Peyer's patch (tissue), 4 donors: ENCODE data around the gene FAM117B. TPM values are rescaled to one million over a fixed set of nuclear protein-coding genes. Genes with fewer than 3 reads are reported as not detected.

Experiments used
- DNase-seq, 3 donors: peaks; one replicate each; pipeline ENCODE4 v3.0.0-alpha.2; 2017 to 2019
- H3K27ac ChIP-seq, 4 donors: fragments of 200-600 bp; sonication (generic); one replicate each; pipeline ENCODE4 v1.5.1; 2016 to 2019
- H3K27me3 ChIP-seq, 2 donors: fragments of 200-600 bp; sonication (generic); one replicate each; pipeline ENCODE4 v1.5.1; 2019
- H3K36me3 ChIP-seq, 3 donors: fragments of 200-600 bp; sonication (generic); one replicate each; pipeline ENCODE4 v1.5.1; 2016 to 2019
- H3K4me1 ChIP-seq, 4 donors: fragments of 200-600 bp; sonication (generic); one replicate each; pipeline ENCODE4 v1.5.1; 2016 to 2019
- H3K4me3 ChIP-seq, 4 donors: fragments of 200-600 bp; sonication (generic); 1 replicate in 3 of 4; 2 replicates in 1 of 4; pipeline ENCODE4 v1.5.1; 2016 to 2019; ENCODE audit warnings: mild to moderate bottlenecking in 1 of 4
- H3K9me3 ChIP-seq, 4 donors: fragments of 200-600 bp; sonication (generic); one replicate each; pipeline ENCODE4 v1.5.1; 2016 to 2019; ENCODE audit warnings: mild to moderate bottlenecking in 1 of 4
- CTCF ChIP-seq, 6 experiments: fragments of 450-650 bp in 4 of 6; fragments of 200-600 bp in 2 of 6; sonication (generic) in 1 of 6; IDR thresholded peaks; one replicate each; pipeline ENCODE4 v1.5.1; 2017 to 2019; ENCODE audit warnings: antibody characterized with exemption in 6 of 6, mild to moderate bottlenecking in 3 of 6, moderate library complexity in 1 of 6
- POLR2A ChIP-seq, 2 donors: fragments of 450-650 bp; IDR thresholded peaks; one replicate each; pipeline ENCODE4 v1.5.1; 2017; ENCODE audit warnings: antibody characterized with exemption in 2 of 2, mild to moderate bottlenecking in 2 of 2, moderate library complexity in 2 of 2
- total RNA-seq, 4 donors: library from RNA; depleted of rRNA; stranded (reverse); fragments of >200 nt; gene quantifications; one replicate each; pipeline ENCODE4 v1.1.0, GENCODE V29; 2016

Gene FAM117B
- total RNA-seq, 4 donors from 2014 or later, result 10.5 to 37.1 (median 21.0) TPM

GRCh38 chr2:202599911-202600310 is 34.9 kb upstream of the FAM117B start:
- H3K4me1 ChIP-seq, result no peaks in the 10 kb centered on the region
- DNase-seq, result no peak
- H3K36me3 ChIP-seq, result no peaks in the 10 kb centered on the region
- no peak overlapping the region for H3K4me3 ChIP-seq
- no peaks in the 10 kb centered on the region for H3K9me3 ChIP-seq
- TF ChIP-seq CTCF (IDR thresholded peaks at IDR 0.05) (no peak), POLR2A (IDR thresholded peaks at IDR 0.05) (no peak)
- H3K27ac ChIP-seq, result no peak overlapping the region
- H3K27me3 ChIP-seq, result no peaks in the 10 kb centered on the region

GRCh38 chr2:202604699-202605098 is 30.1 kb upstream of the FAM117B start:
- H3K27ac ChIP-seq, result no peak overlapping the region
- no peaks in the 10 kb centered on the region for H3K27me3 ChIP-seq
- no peak overlapping the region for H3K4me3 ChIP-seq
- no peaks in the 10 kb centered on the region for H3K4me1 ChIP-seq
- no peak for DNase-seq
- no peaks in the 10 kb centered on the region for H3K9me3 ChIP-seq
- H3K36me3 ChIP-seq, result no peaks in the 10 kb centered on the region
- TF ChIP-seq POLR2A (IDR thresholded peaks at IDR 0.05) (no peak), CTCF (IDR thresholded peaks at IDR 0.05) (no peak)

GRCh38 chr2:202605174-202605573 is 29.6 kb upstream of the FAM117B start:
- no peaks in the 10 kb centered on the region for H3K27me3 ChIP-seq
- H3K36me3 ChIP-seq, result no peaks in the 10 kb centered on the region
- TF ChIP-seq POLR2A (IDR thresholded peaks at IDR 0.05), result no peak
- no peak for TF ChIP-seq CTCF (IDR thresholded peaks at IDR 0.05)
- DNase-seq, result no peak
- H3K9me3 ChIP-seq, result no peaks in the 10 kb centered on the region
- H3K27ac ChIP-seq, result no peak overlapping the region
- H3K4me1 ChIP-seq, result no peaks in the 10 kb centered on the region
- no peak overlapping the region for H3K4me3 ChIP-seq

- DNase-seq, result no peak
- no peak for TF ChIP-seq CTCF (IDR thresholded peaks at IDR 0.05)
- no peak for TF ChIP-seq POLR2A (IDR thresholded peaks at IDR 0.05)
- no peaks in the 10 kb centered on the region for H3K9me3 ChIP-seq
- H3K27ac ChIP-seq, result no peak overlapping the region
- H3K4me1 ChIP-seq, result no peaks in the 10 kb centered on the region
- H3K4me3 ChIP-seq, result no peak overlapping the region
- no peaks in the 10 kb centered on the region for H3K36me3 ChIP-seq
- no peaks in the 10 kb centered on the region for H3K27me3 ChIP-seq
Measured at GRCh38 chr2:202608142-202608852, 26.5 kb upstream of the FAM117B start.

- H3K4me1 ChIP-seq, result no peaks in the 10 kb centered on the region
- TF ChIP-seq POLR2A (IDR thresholded peaks at IDR 0.05) (no peak), CTCF (IDR thresholded peaks at IDR 0.05) (no peak)
- H3K27me3 ChIP-seq, result no peaks in the 10 kb centered on the region
- H3K9me3 ChIP-seq, result no peaks in the 10 kb centered on the region
- no peak overlapping the region for H3K4me3 ChIP-seq
- peak overlapping the region in 1 of 4 donors; percentile 35 for H3K27ac ChIP-seq
- no peak for DNase-seq
- no peaks in the 10 kb centered on the region for H3K36me3 ChIP-seq
Measured at GRCh38 chr2:202609381-202610145, 25.2 kb upstream of the FAM117B start.
